Measurements from ENCODE around the gene TPST2.

- TF ChIP-seq CTCF (IDR thresholded peaks at IDR 0.05) (no peak), POLR2A (IDR thresholded peaks at IDR 0.05) (no peak)
Observed at GRCh38 chr22:26618455-26618854, 28.5 kb upstream of the TPST2 start.

Measured in Peyer's patch (tissue), 4 donors.